Testis (tissue), 2 donors: Measurements from ENCODE around the gene SLK.

Experiments used
- POLR2A ChIP-seq: fragments of 450-650 bp; IDR thresholded peaks from one replicate; pipeline ENCODE4 v1.6.1; 2017; ENCODE audit warnings: antibody characterized with exemption, mild to moderate bottlenecking, moderate library complexity
- TF ChIP-seq, protein P1 (sequence below), 3 experiments: fragments of 450-650 bp in 2 of 3; fragments of 200-600 bp in 1 of 3; sonication (generic) in 1 of 3; IDR thresholded peaks; one replicate each; pipeline ENCODE4 v1.5.1; 2016 to 2019; ENCODE audit warnings: antibody characterized with exemption in 3 of 3, mild to moderate bottlenecking in 2 of 3, moderate library complexity in 1 of 3

GRCh38 chr10:104005172-104005863 lies 38.4 kb downstream of the SLK start:
- TF ChIP-seq, protein P1, sequence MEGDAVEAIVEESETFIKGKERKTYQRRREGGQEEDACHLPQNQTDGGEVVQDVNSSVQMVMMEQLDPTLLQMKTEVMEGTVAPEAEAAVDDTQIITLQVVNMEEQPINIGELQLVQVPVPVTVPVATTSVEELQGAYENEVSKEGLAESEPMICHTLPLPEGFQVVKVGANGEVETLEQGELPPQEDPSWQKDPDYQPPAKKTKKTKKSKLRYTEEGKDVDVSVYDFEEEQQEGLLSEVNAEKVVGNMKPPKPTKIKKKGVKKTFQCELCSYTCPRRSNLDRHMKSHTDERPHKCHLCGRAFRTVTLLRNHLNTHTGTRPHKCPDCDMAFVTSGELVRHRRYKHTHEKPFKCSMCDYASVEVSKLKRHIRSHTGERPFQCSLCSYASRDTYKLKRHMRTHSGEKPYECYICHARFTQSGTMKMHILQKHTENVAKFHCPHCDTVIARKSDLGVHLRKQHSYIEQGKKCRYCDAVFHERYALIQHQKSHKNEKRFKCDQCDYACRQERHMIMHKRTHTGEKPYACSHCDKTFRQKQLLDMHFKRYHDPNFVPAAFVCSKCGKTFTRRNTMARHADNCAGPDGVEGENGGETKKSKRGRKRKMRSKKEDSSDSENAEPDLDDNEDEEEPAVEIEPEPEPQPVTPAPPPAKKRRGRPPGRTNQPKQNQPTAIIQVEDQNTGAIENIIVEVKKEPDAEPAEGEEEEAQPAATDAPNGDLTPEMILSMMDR (IDR thresholded peaks at IDR 0.05), result no peak
- no peak for TF ChIP-seq POLR2A
